B cell (primary cell): ENCODE data around the gene PAQR5.

Source experiments
- CTCF ChIP-seq: fragments of 200-600 bp; IDR thresholded peaks from one replicate; pipeline ENCODE4 v1.8.0; 2022; ENCODE audit warnings: antibody characterized with exemption, mild to moderate bottlenecking
- EZH2 ChIP-seq: IDR thresholded peaks from 2 replicates; pipeline ENCODE4 v1.6.1; 2012; ENCODE audit warnings: borderline replicate concordance, low read depth, mild to moderate bottlenecking, moderate library complexity, low read length; ENCODE audit not compliant: insufficient read depth, poor library complexity, severe bottlenecking

- TF ChIP-seq CTCF (no peak), EZH2 (no peak)
These were observed 114.0 kb downstream of the PAQR5 start for GRCh38 chr15:69412701-69413100.
